Activated naive CD8-positive, alpha-beta T cell (primary cell): ENCODE measurements around the gene GMEB2.
"Not testable (repeated sequence)": the region's sequence is repeated elsewhere in the genome, so short reads cannot be mapped to it uniquely, and the experiment has no call there.

Source experiments
- H3K27ac Mint-ChIP-seq: one replicate; pipeline ENCODE4 v1.8.0; 2021; ENCODE audit warnings: mixed read lengths
- H3K27me3 Mint-ChIP-seq: one replicate; pipeline ENCODE4 v1.8.0; 2021; ENCODE audit warnings: mixed read lengths
- H3K36me3 Mint-ChIP-seq: one replicate; pipeline ENCODE4 v1.8.0; 2021; ENCODE audit warnings: mixed read lengths
- H3K4me1 Mint-ChIP-seq: one replicate; pipeline ENCODE4 v1.8.0; 2021; ENCODE audit warnings: low read depth, mixed read lengths
- H3K4me3 Mint-ChIP-seq: one replicate; pipeline ENCODE4 v1.8.0; 2021; ENCODE audit warnings: mild to moderate bottlenecking, mixed read lengths
- H3K9me3 Mint-ChIP-seq: one replicate; pipeline ENCODE4 v1.8.0; 2021; ENCODE audit warnings: low read depth, mixed read lengths

Gene GMEB2

GRCh38 chr20:63617092-63617875 is 9.6 kb downstream of the GMEB2 start:
- no peak overlapping the region for H3K27ac Mint-ChIP-seq
- no peak overlapping the region for H3K4me3 Mint-ChIP-seq
- H3K4me1 Mint-ChIP-seq = peaks cover 11% of the 10 kb centered on the region
- peaks cover 3% of the 10 kb centered on the region for H3K36me3 Mint-ChIP-seq
- no peaks in the 10 kb centered on the region for H3K9me3 Mint-ChIP-seq
- no peaks in the 10 kb centered on the region for H3K27me3 Mint-ChIP-seq

GRCh38 chr20:63613863-63614594 is 12.9 kb downstream of the GMEB2 start:
- not testable (repeated sequence) for H3K4me1 Mint-ChIP-seq, H3K36me3 Mint-ChIP-seq, H3K27ac Mint-ChIP-seq, H3K4me3 Mint-ChIP-seq, H3K27me3 Mint-ChIP-seq, H3K9me3 Mint-ChIP-seq

- Mint-ChIP-seq H3K27me3 (no peaks in the 10 kb centered on the region), H3K27ac (no peak overlapping the region), H3K4me1 (peaks cover 2% of the 10 kb centered on the region), H3K36me3 (peaks cover 3% of the 10 kb centered on the region), H3K9me3 (no peaks in the 10 kb centered on the region), H3K4me3 (no peak overlapping the region)
These were observed 14.5 kb downstream of the GMEB2 start for GRCh38 chr20:63612276-63612931.

GRCh38 chr20:63611646-63612045 is 15.3 kb downstream of the GMEB2 start:
- H3K9me3 Mint-ChIP-seq = no peaks in the 10 kb centered on the region
- no peaks in the 10 kb centered on the region for H3K27me3 Mint-ChIP-seq
- H3K4me3 Mint-ChIP-seq = no peak overlapping the region
- H3K36me3 Mint-ChIP-seq = no peaks in the 10 kb centered on the region
- peaks cover 2% of the 10 kb centered on the region for H3K4me1 Mint-ChIP-seq
- H3K27ac Mint-ChIP-seq = no peak overlapping the region

- Mint-ChIP-seq H3K27ac (no peak overlapping the region), H3K4me3 (no peak overlapping the region), H3K27me3 (no peaks in the 10 kb centered on the region), H3K4me1 (peaks cover 2% of the 10 kb centered on the region), H3K9me3 (no peaks in the 10 kb centered on the region), H3K36me3 (no peaks in the 10 kb centered on the region)
These were observed 16.1 kb downstream of the GMEB2 start for GRCh38 chr20:63610581-63611435.

- Mint-ChIP-seq H3K9me3 (no peaks in the 10 kb centered on the region), H3K27me3 (no peaks in the 10 kb centered on the region), H3K27ac (no peak overlapping the region), H3K36me3 (peaks cover 4% of the 10 kb centered on the region), H3K4me3 (no peak overlapping the region), H3K4me1 (no peaks in the 10 kb centered on the region)
These were observed 20.2 kb downstream of the GMEB2 start for GRCh38 chr20:63606686-63607085.

- peaks cover 2% of the 10 kb centered on the region for H3K4me1 Mint-ChIP-seq
- H3K27ac Mint-ChIP-seq = no peak overlapping the region
- no peak overlapping the region for H3K4me3 Mint-ChIP-seq
- H3K36me3 Mint-ChIP-seq = peaks cover 4% of the 10 kb centered on the region
- no peaks in the 10 kb centered on the region for H3K27me3 Mint-ChIP-seq
- no peaks in the 10 kb centered on the region for H3K9me3 Mint-ChIP-seq
These were observed 24.6 kb downstream of the GMEB2 start for GRCh38 chr20:63602321-63602720.

GRCh38 chr20:63601679-63602078 is 25.2 kb downstream of the GMEB2 start:
- not testable (repeated sequence) for H3K27ac Mint-ChIP-seq, H3K9me3 Mint-ChIP-seq, H3K4me3 Mint-ChIP-seq, H3K4me1 Mint-ChIP-seq, H3K36me3 Mint-ChIP-seq, H3K27me3 Mint-ChIP-seq

GRCh38 chr20:63599396-63600050 is 27.4 kb downstream of the GMEB2 start:
- no peaks in the 10 kb centered on the region for H3K9me3 Mint-ChIP-seq
- no peak overlapping the region for H3K4me3 Mint-ChIP-seq
- H3K27me3 Mint-ChIP-seq = no peaks in the 10 kb centered on the region
- H3K36me3 Mint-ChIP-seq = peaks cover 4% of the 10 kb centered on the region
- no peak overlapping the region for H3K27ac Mint-ChIP-seq
- H3K4me1 Mint-ChIP-seq = peaks cover 2% of the 10 kb centered on the region

- H3K9me3 Mint-ChIP-seq = no peaks in the 10 kb centered on the region
- no peak overlapping the region for H3K27ac Mint-ChIP-seq
- H3K36me3 Mint-ChIP-seq = peaks cover 4% of the 10 kb centered on the region
These were observed 28.2 kb downstream of the GMEB2 start for GRCh38 chr20:63598479-63599395.

GRCh38 chr20:63597651-63598478 is 29.0 kb downstream of the GMEB2 start:
- Mint-ChIP-seq H3K4me3 (no peak overlapping the region), H3K36me3 (peaks cover 7% of the 10 kb centered on the region), H3K27ac (no peak overlapping the region), H3K27me3 (no peaks in the 10 kb centered on the region), H3K9me3 (no peaks in the 10 kb centered on the region), H3K4me1 (peaks cover 2% of the 10 kb centered on the region)

More at GRCh38 chr20:63598479-63599395, 28.2 kb downstream of the GMEB2 start:
- Mint-ChIP-seq H3K4me3 (no peak overlapping the region), H3K4me1 (peaks cover 2% of the 10 kb centered on the region), H3K27me3 (no peaks in the 10 kb centered on the region)

- no peak overlapping the region for H3K4me3 Mint-ChIP-seq
- H3K36me3 Mint-ChIP-seq = peaks cover 5% of the 10 kb centered on the region
- H3K4me1 Mint-ChIP-seq = peaks cover 2% of the 10 kb centered on the region
- no peaks in the 10 kb centered on the region for H3K9me3 Mint-ChIP-seq
- no peaks in the 10 kb centered on the region for H3K27me3 Mint-ChIP-seq
- H3K27ac Mint-ChIP-seq = no peak overlapping the region
These were observed 30.5 kb downstream of the GMEB2 start for GRCh38 chr20:63596423-63596822.
